ENCODE results near the gene PRKRA.
"Not testable (repeated sequence)": the region's sequence is repeated elsewhere in the genome, so short reads cannot be mapped to it uniquely, and the experiment has no call there.

The PRKRA gene

DNA sequence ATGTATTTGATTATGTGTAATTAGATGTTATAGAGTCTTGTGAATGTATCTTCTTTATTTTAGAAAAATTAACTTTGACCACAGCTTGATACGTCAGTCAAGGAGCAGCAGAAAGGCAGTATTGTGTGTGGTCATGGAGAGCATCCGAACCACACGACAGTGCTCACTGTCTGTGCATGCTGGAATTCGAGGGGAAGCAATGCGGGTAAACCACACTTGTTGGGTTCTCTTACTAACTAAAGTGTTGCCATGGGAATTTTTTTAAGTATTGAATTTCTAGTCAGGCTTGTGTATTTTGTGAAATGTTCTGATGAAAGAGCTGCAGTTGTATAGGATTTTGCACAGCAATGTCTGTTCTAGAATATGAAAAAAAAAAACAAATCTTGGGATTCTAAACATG is 5.0 kb upstream of the PRKRA start:
- no peak for DNase-seq

GRCh38 chr2:178452870-178453269 is 1.9 kb upstream of the PRKRA start:
- no peak for DNase-seq

GRCh38 chr2:178452334-178452733 is 1.4 kb upstream of the PRKRA start:
- peak; percentile 69 for DNase-seq

- peak; percentile 98 for DNase-seq
Observed at GRCh38 chr2:178450524-178450773, 526 bp downstream of the PRKRA start.

DNA sequence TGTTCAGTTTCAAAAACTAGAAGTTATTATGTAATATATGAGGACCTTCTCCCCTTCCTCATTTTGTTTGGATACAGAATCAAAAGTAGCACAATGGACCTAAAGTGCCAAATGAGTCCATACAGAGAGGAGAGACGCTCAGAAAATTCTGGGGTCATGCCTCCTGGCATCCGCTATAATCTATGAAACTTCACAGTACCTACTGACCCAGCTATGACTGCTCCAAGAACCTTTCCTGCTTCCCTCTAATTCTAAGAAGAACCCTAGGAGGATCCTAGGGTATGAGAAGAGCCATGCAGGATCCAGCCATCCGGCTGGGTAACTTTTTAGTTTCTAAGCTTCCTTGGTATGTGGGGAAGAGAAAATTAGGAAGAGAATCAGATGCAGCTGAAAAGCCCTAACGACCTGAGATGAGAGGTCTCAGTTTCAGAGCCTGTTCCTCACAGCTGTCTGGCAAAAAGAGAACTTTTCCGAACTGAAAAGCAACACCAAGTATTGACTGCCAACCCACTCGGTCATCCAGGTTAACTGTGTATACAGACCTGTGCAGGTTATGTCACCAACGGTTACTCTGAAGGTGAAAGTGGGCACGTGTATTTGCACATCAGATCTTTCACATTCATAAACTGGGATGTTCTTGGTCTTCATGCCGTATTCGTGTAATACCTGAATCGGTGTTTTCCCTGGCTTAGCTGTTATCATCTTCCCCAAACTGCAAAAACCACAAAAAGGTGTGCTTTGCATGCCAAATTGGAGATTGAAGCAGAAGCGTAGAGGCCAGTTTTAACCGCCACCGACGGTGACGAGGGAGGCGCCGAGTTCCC is 1.1 kb downstream of the PRKRA start:
- DNase-seq: no peak

DNA sequence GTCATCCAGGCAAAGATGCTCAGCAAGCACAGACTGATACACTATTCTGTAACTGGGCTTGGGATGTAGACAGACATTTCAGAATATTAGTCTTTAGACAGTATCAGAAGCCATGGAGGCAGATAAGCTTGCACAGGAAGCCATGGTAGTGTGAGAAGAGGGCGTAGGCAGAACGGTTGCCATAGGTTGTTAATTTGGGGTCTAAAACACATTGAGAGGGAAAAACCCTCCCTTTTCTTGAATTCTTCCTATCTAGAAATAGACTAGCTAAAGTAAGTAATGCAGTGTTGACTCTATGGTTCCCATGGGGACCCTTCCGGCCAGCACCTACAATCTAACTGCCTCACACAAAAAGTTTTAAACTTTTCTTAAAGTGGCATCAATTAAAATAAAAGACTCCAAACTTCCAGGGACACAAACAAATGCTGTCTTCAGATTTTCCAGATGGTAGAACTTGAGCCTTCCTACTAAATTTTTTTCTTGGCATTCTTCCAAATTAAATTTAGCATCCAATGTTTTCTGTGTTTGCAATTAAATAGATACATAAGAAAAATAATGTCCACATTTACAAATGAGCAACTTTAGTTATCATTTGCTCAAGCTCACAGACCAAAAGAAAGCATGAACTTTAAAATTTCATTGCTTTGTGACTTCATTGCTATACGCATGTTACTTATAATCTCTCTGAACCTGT is 1.9 kb downstream of the PRKRA start:
- no peak for DNase-seq

DNA sequence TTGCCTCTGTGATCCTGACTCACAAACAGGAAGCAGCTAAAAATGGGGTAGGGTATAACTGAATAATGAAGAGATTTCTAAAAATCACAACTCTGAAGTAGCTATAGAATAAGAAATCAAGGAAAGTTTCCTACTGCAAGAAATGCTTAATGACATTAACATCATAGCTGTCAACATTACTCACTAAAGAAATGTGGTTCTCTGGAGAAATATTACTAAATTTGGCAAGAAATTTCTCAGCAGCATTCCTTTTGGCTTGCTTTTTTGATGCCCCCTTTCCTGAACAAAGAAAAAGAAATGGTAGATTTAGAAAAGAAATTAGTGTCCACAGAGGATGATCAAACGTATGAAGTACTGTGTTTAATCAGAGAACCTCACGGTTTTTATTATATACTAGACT is 9.5 kb downstream of the PRKRA start:
- DNase-seq: no peak

- no peak for DNase-seq
Observed at GRCh38 chr2:178436662-178437061, 14.3 kb downstream of the PRKRA start.

DNA sequence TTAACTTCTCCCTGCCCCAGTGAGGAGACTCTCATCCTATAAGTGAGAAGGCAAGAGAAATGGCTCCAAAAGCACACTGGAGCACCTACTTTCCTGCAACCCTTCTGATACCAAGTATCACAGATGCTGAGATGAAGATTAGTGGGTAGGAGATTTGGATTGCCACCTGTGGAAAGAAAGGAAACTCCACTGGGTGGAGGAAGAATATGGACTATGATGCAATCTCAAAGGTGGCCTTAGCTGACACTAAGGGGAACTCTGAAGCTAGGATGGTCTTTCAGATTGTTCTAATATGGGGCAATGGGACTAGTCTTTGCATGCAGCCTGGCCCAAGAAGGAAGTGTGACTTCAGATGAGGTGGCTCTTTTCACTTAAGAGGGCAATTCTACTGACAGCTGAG is 21.6 kb downstream of the PRKRA start:
- DNase-seq: no peak

DNA sequence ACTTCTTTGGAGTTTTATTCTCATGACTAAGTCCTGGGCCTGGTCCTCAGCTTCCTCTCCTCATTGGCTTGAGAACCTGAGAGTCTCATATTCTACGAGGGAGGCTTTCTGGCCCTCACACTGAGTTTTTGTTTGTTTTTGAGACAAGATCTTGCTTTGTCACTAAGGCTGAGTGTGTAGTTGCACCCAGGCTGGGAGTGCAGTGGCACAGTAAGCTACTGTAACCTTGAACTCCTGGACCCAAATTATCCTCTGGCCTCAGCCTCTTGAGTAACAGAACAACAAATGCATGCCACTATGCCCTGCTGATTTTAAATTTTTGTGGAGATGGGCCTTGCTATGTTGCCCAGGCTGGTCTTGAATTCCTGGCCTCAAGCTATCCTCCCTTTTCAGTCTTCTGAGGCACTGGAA is 22.6 kb downstream of the PRKRA start:
- no peak for DNase-seq

- no peak for DNase-seq
Observed at GRCh38 chr2:178427458-178427857, 23.5 kb downstream of the PRKRA start.

DNA sequence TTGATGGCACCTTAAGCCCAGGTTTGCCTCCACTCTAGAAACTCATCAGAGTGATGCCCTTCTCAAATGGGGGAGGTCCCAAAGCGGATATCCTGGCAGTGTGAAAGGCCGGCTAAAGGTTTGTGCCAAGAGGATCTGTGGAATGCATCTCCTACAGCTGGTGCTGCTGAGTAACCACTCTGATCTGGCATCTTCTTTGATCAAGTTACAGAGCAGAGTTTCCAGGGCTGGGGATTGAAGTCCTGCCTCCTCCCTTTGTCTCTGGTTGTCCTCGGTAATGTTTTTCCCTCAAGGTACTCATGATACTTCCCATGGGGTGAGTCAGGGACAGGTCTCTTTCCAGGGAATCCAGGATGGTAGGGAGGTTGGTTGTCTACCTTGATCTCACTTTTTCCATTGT is 24.6 kb downstream of the PRKRA start:
- no peak for DNase-seq

DNA sequence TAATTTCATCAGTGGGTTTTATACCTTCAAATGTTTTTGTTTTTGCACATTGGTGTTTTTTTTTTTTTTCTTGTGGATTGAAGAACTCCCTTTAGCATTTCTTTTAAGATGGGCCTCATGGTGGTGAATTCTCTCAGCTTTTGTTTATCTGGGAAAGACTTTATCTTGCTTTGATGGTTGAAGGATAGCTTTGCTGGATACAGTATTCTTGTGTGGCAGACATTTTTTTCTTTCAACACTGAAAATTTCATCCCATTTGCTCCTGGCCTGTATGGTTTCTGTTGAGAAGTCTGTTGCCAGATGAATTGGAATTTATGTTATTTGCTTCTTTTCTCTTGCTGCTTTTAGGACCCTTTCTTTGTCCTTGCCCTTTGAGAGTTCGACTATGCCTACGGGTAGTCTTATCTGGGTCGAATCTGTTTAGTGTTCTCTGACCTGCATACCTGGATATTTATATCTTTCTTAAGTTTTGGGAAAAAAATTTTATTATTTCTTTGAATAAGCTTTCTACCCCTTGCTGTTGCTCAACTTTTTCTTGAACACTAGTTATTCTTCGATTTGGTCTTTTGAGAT is 25.6 kb downstream of the PRKRA start:
- no peak for DNase-seq

GRCh38 chr2:178423746-178424145 is 27.2 kb downstream of the PRKRA start:
- not testable (repeated sequence) for DNase-seq

GRCh38 chr2:178422097-178422496 is 28.9 kb downstream of the PRKRA start:
- no peak for DNase-seq

GRCh38 chr2:178420463-178420999 is 30.4 kb downstream of the PRKRA start:
- DNase-seq: no peak

DNA sequence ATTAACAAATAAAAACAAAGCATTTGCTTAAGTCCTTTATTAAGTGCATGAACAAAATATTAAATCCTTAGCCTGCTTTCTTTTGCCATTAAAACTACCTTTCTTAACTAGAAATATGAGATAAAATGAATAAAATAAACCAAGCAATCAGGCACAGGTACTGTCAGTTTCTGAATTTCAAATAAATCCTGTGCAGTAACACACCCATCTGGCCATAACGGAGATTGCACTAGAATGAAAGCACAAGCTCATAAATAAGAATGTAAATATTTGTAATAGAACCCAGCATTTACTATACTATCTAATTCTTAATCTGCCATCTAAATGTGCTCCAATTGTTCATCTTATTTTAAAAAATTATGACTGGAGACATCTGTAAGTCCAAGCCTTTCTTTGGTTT is 31.9 kb downstream of the PRKRA start:
- DNase-seq: peak; percentile 80

DNA sequence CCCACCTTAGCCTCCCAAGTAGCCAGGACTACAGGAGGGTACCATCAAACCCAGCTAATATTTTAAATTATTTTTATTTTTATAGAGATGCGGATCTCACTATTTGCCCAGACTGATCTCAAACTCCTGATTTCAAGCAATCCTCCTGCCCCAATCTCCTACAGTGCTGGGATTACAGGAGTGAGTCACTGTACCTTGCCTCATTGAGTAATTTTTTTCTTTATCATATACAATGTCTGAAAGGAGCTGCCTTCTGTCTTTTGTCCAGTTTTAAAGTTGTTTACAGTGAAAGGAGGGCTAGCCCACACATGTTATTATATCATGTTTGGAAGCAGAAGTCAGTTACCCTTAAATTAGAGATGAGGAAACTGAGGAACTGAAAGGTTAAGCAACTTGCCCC is 32.5 kb downstream of the PRKRA start:
- DNase-seq: no peak

GRCh38 chr2:178417916-178418315 is 33.1 kb downstream of the PRKRA start:
- no peak for DNase-seq

DNA sequence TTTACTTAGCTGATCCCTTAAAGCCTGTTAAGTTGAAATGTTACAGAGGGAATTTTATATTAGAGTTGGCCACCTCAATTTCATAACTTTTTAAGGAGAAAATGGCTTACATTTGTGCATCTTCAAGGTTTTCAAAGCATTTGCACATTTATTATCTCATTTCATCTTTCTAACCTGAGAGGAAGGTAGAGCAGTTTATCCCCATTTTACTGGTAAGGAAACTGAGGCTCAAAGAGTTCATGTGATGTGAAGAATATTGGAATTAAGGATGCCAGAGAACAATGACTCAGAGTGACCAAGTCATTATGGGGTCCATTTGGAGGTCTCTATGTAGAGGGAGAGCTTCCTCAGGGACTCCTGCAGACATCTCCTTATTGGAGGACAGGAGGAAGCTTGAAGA is 35.0 kb downstream of the PRKRA start:
- no peak for DNase-seq

DNA sequence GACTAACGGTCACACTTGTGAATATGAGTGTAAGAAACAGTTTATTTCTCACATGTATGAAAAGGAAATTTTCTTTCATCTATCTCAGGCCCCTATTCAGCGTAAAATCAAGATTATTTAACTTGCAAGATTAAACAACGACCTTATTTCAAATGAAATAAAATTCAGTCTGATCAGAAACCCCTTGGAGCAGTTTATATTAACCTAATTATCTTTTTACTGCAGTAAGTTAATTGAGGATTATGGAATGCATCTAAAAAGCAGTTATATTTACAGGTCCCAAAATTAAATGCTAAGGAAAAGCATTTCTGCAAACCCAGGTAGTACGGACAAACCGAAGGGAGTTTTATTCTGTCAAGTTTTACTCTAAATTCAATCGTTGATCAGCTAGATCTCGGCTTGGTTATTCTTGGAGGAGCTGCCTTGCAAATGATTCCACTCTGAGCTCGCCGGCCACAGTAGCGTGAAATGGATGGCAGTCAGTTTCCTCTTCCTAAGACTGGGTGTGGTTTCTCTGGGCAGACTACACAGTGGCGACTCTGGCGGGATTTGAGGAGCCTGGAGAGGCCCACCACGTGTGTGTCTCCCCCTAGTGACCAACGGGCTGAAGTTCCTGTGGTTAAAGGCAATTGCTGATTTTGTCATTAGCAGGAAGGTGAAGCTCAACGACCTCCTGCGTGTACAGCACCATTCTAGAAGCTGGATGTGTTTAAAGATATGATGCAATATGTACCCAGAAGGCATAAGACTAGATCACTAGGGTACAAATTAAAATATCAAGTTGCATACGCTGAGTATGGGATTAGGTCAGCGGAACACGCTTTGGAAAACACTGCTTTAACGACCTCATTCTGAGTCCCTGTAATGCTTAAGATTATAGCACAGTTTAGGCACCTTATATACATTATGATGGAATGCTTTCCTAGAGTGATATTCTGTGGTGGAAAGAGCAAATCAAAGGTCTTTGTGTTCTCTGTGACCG is 36.4 kb downstream of the PRKRA start:
- peak; percentile 100 for DNase-seq

- peak; percentile 99 for DNase-seq
Observed at GRCh38 chr2:178413472-178414265, 37.3 kb downstream of the PRKRA start.
